Activated CD4-positive, alpha-beta T cell treated with anti-CD3 and anti-CD28 coated beads, Interleukin-10, Interleukin-2, amounts not matched to agents 100 ng/mL and 50 ng/mL, durations not matched to agents 16 hours and 8 hours (primary cell): ENCODE measurements around the gene ZNRF4.
"Not testable (repeated sequence)": the region's sequence is repeated elsewhere in the genome, so short reads cannot be mapped to it uniquely, and the experiment has no call there.

Experiments
- DNase-seq: peaks from one replicate; pipeline ENCODE4 v3.0.0-alpha.2; 2020

ZNRF4 gene

DNA sequence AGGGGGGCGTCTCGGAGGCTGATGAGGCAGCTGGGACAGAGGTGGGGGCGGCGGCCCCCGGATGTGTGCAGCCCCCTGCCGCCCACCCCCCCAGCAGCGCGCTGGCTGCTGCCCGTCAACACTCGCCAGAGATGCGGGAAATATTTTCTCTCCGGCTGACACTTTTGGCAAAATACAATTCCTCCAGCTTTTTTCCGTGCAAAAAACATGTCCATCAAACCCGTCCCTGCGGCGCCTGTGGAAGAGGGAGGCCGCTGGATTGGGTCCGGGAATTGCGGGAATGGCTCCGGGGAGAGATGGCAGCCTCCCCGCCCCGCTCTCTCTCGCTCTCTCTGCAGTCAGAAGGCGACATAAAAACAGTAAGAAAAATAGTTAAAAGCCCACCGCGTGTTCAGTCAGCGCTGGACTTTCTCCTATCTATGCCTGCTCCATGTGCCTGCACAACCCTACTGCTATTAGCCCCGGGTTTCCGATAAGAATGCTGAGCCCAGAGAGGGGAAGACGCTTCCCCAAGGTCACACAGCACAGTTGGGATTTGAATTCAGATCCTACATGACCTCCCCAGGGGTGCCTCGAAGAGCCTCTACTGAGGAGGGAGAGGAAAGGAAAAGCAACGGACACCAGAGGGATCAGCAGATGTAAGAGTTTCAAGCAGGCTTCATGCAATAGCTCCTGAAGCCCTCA is 23.2 kb downstream of the ZNRF4 start:
- DNase-seq: no peak

DNA sequence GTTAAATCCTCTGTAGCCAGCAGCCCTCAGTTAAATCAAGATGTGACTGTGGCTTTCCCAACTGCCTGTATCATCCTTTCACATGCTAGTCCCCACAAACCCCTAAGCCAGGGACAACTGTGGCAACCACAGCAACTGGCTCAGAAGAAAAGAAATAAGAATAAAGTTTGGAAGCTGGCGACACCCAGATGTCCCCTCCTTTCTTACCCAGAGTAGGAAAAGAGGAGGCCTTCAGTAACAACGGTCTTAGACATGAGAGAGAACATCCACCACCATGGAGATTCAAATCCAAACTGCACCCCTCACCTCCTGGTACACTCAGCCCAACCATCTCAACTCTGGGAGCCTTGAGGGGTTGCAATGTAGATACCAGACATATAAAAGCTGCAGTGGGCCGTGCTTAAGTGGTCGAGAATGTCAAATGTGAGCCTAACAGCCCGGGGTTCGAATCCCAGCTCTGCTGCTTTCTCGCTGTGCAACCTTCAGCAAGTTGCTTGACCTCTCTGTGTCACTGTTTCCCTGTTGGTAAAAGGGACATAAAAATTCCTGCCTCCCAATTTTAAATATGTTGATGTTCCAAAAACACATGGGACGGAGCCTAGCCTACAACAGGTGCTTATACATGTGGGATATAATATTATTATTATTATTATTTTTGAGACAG is 23.8 kb downstream of the ZNRF4 start:
- DNase-seq: no peak

DNA sequence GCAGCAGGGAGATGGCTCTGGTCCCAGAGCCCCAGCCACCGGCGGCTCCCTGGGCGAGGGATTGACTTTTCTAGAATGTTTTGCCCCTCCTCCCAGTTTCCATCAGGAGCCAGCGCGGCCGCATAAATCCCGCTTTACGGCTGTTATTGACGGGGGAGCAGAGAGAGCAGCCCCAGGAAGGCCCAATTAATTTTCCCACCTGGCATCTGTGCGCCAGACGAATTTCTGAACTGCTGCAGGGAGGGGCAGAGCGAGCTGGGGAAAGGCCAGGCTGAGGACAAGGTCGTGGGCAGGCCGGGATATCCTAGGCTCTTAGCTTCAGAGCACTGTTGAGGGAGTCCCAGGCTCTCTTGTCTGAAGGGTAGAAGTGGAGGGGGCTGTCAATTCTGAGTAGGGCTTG is 24.7 kb downstream of the ZNRF4 start:
- DNase-seq: no peak

DNA sequence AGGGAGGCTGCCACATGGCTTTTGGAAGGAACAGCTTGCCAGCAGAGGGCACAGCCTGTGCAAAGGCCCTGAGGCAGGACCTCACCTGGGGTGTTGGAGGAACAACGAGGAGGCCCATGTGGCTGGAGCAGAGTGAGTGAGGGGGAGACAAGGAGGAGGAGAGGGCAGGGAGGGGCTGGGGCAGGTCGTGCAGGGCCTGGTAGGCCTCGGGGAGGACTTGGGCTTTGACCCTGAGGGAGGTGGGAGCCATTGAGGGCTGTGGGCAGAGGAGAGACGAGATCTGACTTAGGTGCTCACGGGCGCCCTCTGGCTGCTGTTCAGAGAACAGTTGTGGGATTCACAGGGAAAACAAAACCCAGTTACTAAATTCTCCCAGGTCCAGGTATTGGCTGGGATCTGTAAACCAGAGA is 25.2 kb downstream of the ZNRF4 start:
- DNase-seq: peak; percentile 30

DNA sequence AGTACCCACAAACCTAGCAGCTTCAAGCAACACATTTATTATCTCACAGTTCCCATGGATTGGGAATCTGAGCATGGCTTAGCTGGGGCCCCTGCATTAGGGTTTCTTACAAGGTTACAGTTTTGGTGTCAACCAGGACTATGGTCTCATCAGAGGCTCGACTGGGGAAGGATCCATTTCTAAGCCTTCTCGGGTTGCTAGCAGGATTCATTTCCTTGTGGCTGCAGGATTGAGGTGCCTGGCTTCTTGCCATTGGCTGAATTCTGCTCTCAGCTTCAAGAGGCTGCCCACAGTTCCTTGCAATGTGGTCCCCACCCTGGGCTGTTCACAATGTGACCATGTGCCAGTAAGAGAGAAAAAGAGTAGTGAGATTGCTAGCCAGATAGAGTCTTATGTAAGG is 26.7 kb downstream of the ZNRF4 start:
- DNase-seq: no peak

DNA sequence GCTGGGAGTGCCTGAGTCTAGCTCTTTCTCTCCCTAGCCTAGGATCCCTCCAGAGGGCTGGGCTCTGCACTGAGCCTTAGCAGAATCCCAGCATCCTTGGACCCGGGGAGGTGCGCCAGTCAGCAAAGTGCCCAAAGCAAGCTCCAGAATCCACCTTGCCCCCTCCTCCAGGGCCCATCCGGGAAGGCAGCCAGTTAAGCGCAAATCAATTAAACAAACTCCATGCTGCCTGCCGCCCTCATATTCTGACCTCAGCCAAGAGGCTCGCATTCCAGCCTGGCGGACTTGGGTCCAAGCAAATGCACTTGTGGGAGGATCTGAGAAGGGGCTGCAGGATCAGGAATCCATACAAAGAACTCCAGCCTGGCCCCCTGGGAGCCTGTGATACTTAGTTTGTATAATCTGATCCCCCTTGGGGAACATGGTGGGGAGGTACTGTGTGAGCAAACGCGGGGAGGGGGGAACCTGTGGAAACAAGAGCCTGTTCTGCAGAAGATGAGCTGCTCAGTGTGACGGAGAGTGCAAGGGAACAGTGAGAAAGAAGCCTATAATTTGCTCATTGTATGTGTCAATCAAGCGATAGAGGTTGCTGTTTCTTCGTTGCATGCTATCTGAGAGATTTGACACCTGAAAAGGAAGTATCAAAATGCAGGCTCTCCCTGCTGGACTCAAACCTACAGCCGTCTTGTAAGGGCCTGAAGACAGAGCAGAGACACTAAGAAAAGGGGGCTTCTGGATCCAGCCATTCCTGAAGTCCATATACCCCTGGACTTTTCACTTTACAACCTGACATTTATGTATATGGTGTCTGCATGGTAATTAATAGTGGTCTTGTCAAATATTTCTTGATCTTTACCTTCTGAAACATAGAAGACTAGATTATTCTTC is 29.4 kb downstream of the ZNRF4 start:
- DNase-seq: no peak

DNA sequence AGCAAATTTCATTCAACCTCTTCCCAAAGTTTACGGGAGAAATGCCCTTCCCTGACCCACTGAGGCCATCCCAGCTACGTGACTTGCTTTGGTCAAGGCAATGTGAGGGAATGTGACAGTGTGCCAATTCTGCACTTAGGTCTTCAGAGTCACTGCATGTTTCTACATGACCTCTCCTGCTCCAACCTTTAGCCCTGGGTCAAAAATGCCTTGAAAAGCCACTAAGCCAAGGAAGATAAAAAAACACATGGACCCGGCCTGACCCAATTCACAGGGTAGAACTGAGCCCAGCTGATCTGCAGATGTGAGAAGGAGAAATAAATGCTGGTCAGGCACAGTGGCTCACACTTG is 30.0 kb downstream of the ZNRF4 start:
- no peak for DNase-seq

DNA sequence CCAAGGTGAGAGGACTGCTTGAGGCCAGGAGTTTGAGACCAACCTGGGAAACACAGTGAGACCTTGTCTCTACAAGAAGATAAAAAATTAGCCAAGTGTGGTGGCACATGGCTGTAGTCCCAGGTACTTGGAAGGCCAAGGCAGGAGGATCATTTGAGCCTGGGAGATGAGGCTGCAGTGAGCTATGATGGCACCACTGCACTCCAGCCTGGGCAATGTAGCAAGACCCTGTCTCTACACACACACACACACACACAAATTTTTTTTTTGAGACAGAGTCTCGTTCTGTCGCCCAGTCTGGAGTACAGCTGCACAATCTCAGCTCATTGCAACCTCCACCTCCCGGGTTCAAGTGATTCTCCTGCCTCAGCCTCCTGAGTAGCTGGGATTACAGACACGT is 30.4 kb downstream of the ZNRF4 start:
- DNase-seq: not testable (repeated sequence)

DNA sequence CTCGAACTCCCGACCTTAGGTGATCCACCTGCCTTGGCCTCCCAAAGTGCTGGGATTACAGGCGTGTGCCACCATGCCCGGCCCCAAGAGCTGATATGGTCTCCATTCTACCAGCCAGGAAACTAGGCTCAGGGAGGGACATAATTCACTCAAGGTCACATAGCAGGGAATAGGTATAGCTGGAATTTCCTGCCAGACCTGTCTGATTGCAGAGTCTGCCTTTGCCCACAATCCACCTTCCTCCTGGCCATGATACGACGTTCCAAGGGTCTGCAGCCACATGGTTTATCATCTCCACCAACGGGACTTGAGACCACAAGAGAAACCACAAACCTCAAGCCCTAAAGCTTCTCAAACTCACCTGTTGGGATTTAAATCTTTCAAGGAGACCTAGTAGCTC is 32.0 kb downstream of the ZNRF4 start:
- DNase-seq: no peak

DNA sequence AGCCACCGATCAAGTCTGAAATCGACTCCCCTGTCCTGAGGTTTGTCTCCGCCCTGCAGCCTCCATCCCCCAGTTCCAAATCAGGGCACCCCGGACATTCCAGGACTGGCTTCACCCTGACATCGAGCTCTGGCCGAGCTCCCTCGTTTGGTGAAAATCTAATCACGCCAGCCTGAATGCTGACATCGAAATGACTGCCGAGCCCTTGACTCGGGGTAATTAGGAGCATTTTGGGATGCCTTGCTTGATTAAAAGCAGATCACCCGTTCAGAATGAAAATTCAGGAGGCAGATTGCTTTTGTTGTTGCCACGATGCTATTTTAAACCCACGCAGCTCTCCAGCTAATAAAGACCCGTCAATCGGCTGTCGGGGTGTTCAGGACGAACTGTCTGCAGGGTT is 34.3 kb downstream of the ZNRF4 start:
- no peak for DNase-seq

DNA sequence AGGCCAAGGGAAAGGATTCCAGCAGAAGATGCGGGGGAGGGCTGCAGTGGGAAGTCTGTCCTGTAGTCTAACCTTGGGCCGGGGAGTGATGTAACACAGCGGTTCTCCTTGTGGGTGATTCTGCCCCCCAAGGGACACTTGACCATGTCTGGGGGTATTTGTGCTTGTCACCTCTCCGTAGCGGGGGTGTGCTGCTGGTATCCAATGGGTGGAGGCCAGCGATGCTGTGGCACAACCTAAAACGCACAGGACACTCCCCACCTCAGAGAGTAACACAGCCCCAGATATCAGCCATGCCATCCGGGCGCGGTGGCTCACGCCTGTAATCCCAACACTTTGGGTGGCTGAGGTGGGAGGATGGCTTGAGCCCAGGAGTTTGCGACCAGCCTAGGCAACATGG is 36.3 kb downstream of the ZNRF4 start:
- DNase-seq: no peak

DNA sequence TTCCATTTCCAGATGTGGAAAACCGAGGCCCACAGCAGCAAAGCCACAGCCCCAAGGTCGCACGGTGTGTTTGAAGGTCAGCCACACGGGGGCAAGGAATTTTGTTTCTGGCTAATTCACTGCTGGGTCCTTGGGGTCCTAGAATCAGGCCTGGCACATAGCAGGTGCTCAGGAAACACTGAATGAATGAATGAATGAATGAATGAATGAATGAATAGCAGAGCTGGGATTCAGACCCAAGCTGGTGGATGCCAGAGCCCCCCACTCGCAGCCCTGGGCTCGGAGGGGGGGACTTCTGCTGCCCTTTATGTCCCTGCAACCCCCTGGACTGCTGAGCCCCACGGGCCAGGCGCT is 37.0 kb downstream of the ZNRF4 start:
- DNase-seq: no peak

DNA sequence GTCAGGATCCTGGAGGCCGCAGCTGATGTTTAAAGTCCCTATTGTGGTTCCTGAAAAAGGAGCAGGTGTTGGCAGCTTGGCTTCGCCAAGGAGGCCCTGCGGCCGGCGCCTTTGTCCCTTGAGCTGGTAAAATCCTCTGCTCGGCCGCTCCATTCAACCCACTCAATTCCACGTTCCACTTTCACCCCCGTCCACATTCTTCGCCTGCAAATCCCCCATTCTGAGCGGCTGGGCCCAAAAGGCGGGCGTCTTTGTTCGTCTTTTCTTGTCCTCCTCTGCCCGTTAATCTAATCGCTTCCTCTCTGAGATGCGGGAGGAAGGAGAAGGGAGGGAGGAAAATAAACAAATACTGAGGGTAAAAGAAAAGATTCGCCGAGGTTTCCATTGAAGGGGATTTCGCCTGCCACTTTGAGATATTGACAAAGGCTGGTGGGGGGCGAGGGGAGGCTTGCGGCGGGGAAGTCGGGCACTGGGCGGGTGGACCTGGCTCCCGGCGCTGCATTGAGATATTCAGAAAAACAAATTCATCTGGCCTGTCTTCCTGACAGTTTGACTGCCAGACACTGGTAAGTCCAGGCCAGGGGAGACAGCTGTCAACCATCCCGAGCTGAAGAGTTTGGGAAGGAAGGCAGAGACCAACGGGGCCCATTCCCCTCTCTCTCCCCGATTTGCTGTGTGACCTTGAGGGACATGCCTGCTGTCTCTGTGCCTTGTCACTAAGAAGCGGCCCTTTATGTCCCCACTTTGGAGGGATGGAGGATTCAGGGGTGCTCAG is 37.6 kb downstream of the ZNRF4 start:
- DNase-seq: no peak

DNA sequence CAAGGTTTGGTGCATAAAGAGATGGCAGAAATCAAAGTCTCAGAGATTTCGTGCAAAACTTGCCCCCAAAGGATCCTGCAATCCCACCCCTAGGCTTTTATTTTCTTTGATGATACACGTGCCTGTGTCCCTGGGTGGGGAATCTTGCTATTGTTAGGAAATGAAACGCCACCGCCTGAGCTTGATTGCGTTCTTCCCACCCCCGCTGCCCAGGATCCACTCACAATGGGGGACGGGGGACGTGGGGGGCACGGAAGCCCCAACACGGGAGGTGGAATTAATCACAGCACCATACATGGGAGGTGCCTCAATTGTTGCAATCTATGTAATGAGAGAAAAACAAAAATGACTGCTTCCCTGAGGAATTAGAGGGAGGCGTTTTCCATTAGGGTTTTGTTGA is 39.6 kb downstream of the ZNRF4 start:
- no peak for DNase-seq

DNA sequence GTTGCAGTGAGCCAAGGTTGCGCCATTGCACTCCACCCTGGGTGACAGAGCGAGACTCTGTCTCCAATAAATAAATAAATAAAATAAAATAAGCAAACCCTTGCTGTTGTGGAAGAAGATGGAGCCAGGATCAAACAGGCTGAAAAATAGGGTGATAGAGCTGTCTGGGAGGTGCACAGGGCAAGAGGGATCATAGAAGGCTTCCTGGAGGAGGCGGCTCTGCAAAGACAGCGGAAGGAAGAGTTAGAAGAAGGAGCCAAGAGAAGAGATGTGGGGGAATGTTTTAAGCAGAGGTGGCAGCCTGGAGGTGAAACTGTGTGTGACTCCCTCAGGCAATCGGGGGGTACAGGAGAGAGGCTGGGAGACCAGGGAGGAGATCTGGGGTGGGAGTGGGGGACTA is 40.6 kb downstream of the ZNRF4 start:
- DNase-seq: no peak

DNA sequence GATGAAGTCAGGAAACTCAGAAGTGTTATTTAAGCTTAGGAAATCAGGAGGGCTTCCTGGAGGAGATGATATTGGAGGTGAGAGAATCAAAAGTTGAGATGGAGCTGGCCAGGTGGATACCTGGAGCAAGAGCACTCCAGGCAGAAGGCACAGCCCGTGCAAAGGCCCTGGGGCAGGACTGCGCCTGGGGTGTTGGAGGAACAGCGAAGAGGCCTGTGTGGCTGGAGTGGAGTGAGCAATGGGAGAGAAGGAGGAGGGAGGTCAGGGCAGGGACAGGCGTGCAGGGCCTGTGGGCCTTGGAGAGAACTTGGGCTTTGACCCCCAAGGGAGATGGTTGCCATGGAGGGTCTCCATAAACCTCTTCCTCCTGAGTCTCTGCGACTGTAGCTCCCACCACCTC is 42.1 kb downstream of the ZNRF4 start:
- no peak for DNase-seq

DNA sequence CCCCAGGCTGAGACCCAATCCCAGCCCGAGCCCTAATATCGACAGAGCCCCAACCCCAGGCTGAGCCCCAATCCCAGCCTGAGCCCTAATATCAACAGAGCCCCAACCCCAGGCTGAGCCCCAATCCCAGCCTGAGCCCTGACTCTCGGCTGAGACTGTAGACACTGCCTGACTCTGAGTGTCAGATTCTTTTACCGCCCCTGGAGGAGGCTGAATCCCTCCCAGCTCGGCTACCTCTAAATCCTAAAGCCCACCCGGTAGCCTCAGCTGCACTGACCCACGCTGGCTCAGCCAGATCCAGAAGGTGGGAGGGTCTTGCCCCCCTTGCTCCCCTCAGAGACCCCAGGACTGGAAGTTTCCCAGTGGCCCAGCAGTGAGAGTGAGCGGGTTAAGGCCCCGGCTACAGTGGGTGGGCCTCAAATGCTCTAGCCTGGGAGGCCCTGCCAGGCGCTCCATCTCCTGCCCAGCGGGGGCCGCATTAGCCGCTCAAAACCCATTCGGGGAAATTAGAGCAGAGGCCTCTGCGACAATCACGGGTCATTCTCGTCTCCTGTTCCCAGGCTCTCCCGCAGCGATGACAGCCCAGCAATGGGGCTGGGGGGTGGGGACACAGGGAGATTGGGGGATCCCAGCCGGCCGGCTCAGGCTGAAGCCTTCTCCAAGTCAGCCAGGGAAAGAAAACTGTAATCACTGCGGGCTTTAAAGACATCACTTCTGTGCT is 43.8 kb downstream of the ZNRF4 start:
- no peak for DNase-seq

DNA sequence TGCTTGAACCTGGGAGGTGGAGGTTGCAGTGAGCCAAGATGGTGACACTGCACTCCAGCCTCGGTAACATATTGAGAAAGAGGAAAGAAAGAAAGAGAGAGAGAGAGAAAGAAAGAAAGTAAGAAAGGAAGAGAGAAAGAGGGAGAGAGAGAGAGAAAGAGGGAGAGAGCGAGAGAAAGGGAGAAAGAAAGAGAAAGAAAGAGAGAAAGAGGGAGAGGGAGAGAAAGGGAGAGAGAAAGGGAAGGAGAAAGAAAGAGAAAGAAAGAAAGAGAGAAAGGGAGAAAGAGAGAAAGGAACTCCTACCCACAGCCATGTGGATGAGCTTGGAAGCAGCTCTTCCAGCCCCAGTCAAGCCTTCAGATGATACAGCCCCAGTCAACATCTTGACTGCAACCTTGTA is 46.7 kb downstream of the ZNRF4 start:
- DNase-seq: no peak

DNA sequence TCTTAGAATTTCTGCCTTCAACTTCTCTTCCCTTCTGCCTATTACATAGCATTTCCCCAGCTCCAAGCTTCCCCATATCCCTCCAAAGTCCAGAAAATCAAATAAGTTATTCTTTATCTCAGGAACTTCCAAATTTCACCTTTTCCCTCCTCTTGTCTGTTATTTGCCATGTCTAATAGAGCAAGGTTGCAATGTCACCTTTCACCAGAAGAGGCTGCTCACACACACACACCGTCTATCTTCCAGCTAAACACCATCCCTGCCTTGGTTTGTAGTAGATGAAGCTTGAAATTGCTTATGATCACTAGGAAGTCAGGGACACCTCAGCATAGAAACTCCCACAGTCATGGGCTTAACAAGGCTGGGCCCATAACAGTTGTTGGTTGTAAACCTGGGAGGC is 48.4 kb downstream of the ZNRF4 start:
- DNase-seq: no peak

DNA sequence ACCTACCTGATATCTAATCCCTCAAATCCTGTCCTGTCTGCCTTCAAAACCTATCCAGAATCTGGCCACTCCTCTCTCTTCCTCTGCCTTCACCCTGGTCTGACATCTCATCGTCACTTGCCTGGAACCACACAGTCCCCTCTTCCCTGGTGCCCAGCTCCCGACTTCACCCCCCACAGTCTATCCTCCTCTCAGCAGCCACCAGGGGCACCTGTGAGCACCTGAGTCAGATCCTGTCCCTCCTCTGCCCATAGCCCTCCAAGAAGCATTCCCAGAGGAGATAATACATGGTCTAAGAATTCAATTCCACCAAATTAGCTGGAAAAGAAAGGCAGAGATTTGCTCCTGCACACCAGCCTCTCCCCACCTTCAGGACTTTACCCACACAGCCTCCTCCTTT is 48.9 kb downstream of the ZNRF4 start:
- DNase-seq: no peak
